ENCODE measurements around the gene KCNG2.
"Not testable (repeated sequence)": the region's sequence is repeated elsewhere in the genome, so short reads cannot be mapped to it uniquely, and the experiment has no call there.

The KCNG2 gene, protein sequence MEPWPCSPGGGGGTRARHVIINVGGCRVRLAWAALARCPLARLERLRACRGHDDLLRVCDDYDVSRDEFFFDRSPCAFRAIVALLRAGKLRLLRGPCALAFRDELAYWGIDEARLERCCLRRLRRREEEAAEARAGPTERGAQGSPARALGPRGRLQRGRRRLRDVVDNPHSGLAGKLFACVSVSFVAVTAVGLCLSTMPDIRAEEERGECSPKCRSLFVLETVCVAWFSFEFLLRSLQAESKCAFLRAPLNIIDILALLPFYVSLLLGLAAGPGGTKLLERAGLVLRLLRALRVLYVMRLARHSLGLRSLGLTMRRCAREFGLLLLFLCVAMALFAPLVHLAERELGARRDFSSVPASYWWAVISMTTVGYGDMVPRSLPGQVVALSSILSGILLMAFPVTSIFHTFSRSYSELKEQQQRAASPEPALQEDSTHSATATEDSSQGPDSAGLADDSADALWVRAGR

DNA sequence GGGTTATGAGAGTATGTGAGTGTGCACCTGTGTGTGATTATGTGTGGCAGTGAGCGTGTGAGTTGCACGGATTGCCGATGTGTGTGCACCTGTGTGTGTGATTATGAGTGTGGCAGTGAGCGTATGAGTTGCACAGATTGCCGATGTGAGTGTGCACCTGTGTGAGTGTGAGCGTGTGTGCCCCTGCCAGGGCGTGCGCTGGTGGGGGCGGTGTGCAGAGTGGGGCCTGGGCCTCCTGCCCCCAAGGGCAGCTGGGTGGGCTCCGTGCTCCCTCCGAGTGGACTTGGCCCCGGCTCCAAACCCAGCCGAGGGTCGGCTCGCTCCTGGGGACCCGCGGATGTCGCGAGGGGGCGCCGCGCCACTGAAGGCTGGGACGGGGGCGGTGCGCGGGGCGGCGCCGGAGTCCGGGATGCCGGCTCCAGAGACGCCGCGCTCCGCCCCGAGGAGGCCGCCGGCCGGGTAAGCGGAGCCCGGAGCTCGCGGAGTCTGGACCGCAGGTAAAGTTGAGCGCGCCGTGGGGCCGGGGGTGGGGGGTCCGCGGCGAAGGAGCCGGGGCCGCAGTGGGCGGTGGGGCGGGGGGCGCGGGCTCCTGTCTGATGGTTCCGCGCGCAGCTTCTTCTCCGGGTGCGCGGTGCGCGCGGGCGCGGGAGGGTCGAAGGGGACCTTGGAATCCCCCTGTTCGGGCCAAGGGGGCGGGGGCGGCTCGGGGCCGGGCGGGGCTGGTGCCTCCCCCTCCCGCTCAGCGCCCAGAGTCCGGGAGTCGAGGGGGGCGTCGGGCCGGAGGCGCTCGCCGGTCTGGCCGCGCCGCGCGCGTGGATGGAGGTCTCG is at the start of gene KCNG2:
KCNG2 (plus strand) TSS at position 421 of the 828 bp plus-strand sequence. CDS start 65,730 bp downstream, outside the sequence.
- DNase-seq (ENCODE audit: low read depth in 3 of 3): no peak

DNA sequence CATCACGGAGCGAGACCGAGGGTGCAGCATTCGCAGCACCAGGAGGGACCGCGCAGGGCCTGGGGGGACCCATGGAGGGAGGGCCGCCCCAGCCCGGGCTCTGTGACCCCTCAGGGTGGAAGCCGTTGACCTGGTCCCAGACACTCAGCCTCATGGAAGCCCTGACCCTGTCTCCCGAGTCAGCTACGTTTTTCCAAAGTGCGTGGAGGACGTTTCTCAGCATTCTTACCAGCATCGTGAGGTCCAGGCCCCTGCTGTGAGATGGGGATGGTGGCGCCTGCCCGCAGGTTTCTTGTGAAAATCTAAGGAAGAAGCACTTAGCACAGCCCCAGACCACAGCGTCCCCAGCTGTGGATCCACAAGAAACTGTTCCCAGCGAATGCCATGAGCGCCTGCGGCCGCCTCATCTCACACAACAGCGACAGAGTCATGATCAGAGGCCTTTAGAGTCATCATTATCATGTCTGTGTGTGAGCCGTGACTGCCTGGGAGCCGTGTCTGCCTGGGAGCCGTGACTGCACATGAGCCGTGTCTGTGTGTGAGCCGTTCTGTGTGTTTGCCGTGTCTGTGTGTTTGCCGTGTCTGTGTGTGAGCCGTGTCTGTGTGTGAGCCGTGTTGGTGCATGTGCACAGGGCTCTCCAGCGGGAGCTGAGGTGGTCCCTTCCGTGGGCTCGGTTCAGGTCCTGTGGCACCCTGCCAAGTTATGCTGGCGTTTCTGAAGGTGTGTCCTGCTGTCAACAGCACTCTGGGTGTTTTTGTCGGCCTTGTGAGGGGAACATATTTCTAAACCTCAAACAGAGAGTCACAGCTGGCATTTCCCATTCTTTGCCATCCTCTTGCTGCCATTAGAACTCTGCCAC is 49.2 kb upstream of the KCNG2 start:
- no peak for DNase-seq (ENCODE audit: low read depth in 3 of 3)

GRCh38 chr18:79749251-79750191 is 48.2 kb upstream of the KCNG2 start:
- DNase-seq (ENCODE audit: low read depth in 3 of 3): no peak

DNA sequence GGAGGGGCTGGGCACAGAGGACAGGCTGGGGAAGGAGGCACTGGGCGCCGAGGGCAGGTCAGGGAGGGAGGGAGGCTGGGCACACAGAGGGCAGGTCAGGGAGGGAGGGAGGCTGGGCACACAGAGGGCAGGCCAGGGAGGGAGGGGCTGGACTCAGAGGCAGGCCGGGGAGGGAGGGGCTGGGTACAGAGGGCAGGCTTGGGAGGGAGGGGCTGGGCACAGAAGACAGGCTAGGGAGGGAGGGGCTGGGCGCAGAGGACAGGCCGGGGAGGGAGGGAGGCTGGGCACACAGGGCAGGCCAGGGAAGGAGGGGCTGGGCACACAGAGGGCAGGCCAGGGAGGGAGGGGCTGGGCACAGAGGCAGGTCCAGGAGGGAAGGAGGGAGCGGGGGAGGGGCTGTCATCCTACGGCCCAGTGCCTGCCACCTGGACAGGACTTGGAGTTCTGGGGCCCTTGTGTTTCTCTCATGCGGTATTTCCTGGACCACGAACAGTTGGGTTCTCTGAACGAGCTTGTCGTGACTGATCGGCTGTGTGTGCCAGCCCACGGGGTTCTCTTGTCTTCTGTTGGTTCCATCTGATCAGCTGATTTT is 46.7 kb upstream of the KCNG2 start:
- no peak for DNase-seq (ENCODE audit: low read depth in 3 of 3)

GRCh38 chr18:79751918-79752578 is 45.7 kb upstream of the KCNG2 start:
- not testable (repeated sequence) for DNase-seq (ENCODE audit: low read depth in 3 of 3)

- not testable (repeated sequence) for DNase-seq (ENCODE audit: low read depth in 3 of 3)
These were observed 44.8 kb upstream of the KCNG2 start for GRCh38 chr18:79752946-79753345.

DNA sequence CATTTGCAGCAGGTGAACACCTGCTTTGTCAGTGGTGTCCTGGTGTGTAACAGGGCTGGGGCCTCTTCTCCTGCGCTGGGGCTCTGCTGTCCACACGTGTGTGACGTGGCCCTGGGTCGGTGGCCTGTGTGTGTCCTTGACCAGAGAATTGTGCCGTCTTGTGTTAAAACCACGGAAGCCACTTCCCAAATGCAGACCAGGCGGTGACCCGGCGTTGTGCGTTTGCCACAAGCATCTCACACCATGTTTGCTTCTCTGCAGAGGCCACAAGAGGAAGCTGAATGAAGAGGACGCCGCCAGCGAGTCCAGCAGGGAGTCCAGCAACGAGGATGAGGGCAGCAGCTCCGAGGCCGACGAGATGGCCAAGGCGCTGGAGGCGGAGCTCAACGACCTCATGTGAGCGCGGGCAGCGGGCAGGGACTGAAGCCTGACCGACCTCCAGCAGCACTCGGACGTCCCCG is 44.3 kb upstream of the KCNG2 start:
- no peak for DNase-seq (ENCODE audit: low read depth in 3 of 3)

GRCh38 chr18:79754022-79754761 is 43.5 kb upstream of the KCNG2 start:
- DNase-seq (ENCODE audit: low read depth in 3 of 3): no peak

GRCh38 chr18:79754831-79755351 is 42.8 kb upstream of the KCNG2 start:
- DNase-seq (ENCODE audit: low read depth in 3 of 3): no peak

GRCh38 chr18:79755496-79756142 is 42.1 kb upstream of the KCNG2 start:
- DNase-seq (ENCODE audit: low read depth in 3 of 3): no peak

- no peak for DNase-seq (ENCODE audit: low read depth in 3 of 3)
These were observed 41.6 kb upstream of the KCNG2 start for GRCh38 chr18:79756143-79756500.

GRCh38 chr18:79756826-79757225 is 40.9 kb upstream of the KCNG2 start:
- DNase-seq (ENCODE audit: low read depth in 3 of 3): no peak

DNA sequence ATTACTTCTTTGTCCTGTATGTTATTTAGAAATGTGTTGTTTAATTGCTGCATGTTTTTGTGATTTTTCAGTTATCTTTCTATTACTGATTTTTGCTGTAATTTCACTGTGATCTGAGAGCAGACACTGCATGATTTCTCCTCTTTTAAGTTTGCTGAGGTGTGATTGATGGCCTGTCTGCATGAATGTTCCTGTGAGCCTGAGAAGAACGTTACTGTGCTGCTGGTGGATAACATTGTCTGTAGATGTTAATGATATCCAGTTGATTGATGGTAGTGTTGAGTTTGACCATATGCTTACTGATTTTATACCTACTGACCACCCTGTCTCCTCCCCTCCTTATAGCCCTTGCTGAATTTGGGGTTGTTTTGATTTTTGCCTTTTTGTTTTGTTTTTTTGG is 37.4 kb upstream of the KCNG2 start:
- DNase-seq (ENCODE audit: low read depth in 3 of 3): no peak

GRCh38 chr18:79760881-79761280 is 36.9 kb upstream of the KCNG2 start:
- DNase-seq (ENCODE audit: low read depth in 3 of 3): no peak

DNA sequence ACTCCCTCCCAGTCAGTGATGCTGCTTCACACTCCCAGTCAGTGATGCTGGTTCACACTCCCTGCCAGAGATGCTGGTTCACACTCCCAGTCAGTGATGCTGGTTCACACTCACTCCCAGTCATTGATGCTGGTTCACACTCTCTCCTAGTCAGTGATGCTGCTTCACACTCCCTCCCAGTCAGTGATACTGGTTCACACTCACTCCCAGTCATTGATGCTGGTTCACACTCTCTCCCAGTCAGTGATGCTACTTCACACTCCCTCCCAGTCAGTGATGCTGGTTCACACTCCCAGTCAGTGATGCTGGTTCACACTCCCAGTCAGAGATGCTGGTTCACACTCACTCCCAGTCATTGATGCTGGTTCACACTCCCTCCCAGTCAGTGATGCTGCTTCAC is 34.3 kb upstream of the KCNG2 start:
- DNase-seq (ENCODE audit: low read depth in 3 of 3): no peak

GRCh38 chr18:79764131-79764530 is 33.6 kb upstream of the KCNG2 start:
- no peak for DNase-seq (ENCODE audit: low read depth in 3 of 3)

GRCh38 chr18:79765491-79766245 is 32.1 kb upstream of the KCNG2 start:
- no peak for DNase-seq (ENCODE audit: low read depth in 3 of 3)
